G401 (cell line): Measurements from ENCODE around the gene MFAP1. TPM values are rescaled to one million over a fixed set of nuclear protein-coding genes. Genes with fewer than 3 reads are reported as not detected.
A peak's percentile ranks its signal among the peaks of the same experiment; 100 is the strongest.

ENCODE experiments used
- DNase-seq: peaks from one replicate; pipeline ENCODE4 v3.0.0-alpha.2; 2015; ENCODE audit warnings: low spot score
- in situ Hi-C: cut with HindIII; loops from 2 replicates; pipeline ENCODE4 v1.10.0; 2016; ENCODE audit warnings: low sequenced_read_pairs, mixed read lengths
- total RNA-seq: library from RNA; depleted of rRNA; stranded (reverse); fragments of >200 nt; shearing (Covaris generic); gene quantifications from 2 replicates; pipeline ENCODE4 v1.2.3, GENCODE V29; 2014; rRNA removed

Gene MFAP1
- total RNA-seq, 1 experiment from 2014 or later = 12.3 TPM

GRCh38 chr15:43791993-43792760 is 32.3 kb downstream of the MFAP1 start, which contains the start of gene SERF2:
SERF2 (plus strand) TSS chr15:43792320; CDS start chr15:43792377, 57 bp downstream.
- DNase-seq = peak; percentile 100
- in situ Hi-C loops = no loop called here

DNA sequence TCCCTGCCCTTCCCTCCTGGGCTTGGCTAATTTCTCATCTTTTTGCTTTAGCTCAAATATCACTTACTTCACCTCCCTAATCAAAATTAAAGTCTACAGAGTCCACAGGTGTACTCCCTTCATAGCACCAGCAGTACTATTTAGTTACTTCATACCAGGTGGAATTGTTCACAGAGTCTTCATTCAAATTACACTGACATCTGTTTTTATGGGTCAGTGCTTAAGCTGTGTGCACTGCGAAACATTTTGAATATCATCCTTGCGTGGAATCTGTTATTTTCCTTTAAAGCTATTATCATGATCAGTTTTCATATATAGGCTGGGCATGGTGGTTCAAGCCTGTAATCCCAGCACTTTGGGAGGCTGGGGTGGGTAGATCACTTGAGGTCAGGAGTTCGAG is 35.1 kb downstream of the MFAP1 start:
- no peak for DNase-seq
- in situ Hi-C loops = no loop called here

GRCh38 chr15:43779016-43779415 is 45.5 kb downstream of the MFAP1 start:
- in situ Hi-C loops = loop anchor here (10.0 kb wide), 1 partner anchor 86 kb away; no protein-coding TSS in a partner anchor
- no peak for DNase-seq

GRCh38 chr15:43777267-43777914 is 47.1 kb downstream of the MFAP1 start:
- in situ Hi-C loops = loop anchor here (10.0 kb wide), 1 partner anchor 87 kb away; no protein-coding TSS in a partner anchor
- DNase-seq = peak; percentile 71

GRCh38 chr15:43776718-43777266 is 47.7 kb downstream of the MFAP1 start, which contains the start of gene ELL3:
ELL3 (minus strand) TSS chr15:43776966; CDS start chr15:43776901, 65 bp downstream.
- peak; percentile 75 for DNase-seq
- in situ Hi-C loops = loop anchor here (10.0 kb wide), 1 partner anchor 88 kb away; no protein-coding TSS in a partner anchor

DNA sequence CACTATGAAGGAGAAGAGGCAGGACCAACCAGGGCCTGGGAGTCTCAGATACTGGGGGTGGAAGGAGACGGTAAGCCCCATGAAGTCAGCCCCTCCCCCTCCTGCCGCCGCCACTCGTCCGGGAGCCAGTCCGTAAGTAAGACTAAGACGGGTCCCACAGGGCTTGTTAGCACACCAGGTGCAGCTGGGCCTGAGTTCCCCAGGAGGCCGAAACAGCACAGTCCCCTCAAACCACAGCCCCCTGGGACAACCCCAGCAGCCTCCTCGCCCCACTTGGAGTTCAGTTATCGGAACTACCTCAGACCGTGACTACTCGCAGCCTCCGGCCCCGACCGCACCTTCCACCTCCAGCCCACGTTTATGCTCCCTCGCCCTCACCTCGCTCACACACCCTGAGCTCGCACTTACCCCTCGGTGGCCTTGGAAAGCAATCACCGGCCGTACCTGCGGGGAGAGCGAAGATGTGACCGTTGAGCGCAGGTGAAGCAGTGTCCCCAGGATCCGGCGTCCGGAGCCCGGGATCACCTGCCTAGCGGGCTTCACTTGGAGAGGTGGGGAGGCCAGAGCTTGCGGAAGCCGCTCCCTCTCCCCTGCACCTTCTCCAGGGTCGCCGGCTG is 48.3 kb downstream of the MFAP1 start:
- DNase-seq = peak; percentile 41
- in situ Hi-C loops = loop anchor here (10.0 kb wide), 1 partner anchor 89 kb away; no protein-coding TSS in a partner anchor

DNA sequence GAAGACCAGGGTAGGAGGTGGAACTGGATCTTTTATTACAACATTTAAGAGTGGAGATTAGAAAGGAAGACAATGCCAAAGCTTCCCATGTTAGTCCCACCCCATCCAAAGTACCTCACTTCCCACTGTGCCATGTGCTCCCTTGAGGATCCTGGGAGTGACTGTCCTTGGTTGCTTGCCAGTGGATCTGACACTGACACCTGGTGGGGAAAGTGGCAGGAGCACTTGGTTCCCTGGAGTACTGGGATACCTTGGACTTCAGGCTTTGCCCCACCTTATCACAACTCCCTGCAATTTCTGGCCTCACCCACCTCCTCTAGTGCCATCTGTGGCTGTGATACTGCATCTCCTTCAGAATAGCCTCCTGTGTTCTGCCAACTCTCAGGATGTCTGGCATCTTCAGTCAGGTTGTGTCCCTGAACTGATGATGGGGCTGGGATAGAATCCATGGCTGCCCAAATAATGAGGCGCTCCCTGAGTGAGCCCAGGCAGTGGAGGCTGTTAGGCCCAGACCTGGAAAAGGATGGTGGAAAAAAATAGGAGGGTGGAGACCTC is 49.0 kb downstream of the MFAP1 start:
- in situ Hi-C loops = loop anchor here (10.0 kb wide), 1 partner anchor 89 kb away; no protein-coding TSS in a partner anchor

DNA sequence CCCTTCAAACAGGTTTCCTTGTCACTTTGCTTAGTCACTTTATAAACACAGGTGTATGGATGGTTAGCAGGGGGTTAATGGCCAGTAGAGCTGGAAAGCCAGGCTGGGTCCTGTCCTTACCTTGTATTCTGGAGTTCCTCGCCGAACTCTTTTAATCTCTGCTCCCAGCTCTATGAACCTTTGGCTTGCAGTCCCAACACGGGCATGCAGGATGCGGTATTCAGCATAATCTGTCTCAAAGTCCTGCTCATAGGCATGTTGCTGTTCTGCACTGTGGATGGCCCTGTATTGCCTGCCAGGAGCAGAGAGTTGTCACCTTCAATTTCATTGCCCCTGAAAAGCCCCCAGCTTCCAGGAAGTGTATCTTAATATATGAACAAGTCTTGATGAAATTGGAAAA is 50.4 kb downstream of the MFAP1 start:
- in situ Hi-C loops = loop anchor here (10.0 kb wide), 1 partner anchor 91 kb away; no protein-coding TSS in a partner anchor
- no peak for DNase-seq

More for the DNA sequence above, 49.0 kb downstream of the MFAP1 start:
- peak; percentile 75 for DNase-seq

- in situ Hi-C loops = loop anchor here (10.0 kb wide), 1 partner anchor 92 kb away; no protein-coding TSS in a partner anchor
- no peak for DNase-seq
Observed at GRCh38 chr15:43772624-43773023, 51.9 kb downstream of the MFAP1 start.

GRCh38 chr15:43771816-43772215 is 52.7 kb downstream of the MFAP1 start:
- in situ Hi-C loops = loop anchor here (10.0 kb wide), 1 partner anchor 93 kb away; no protein-coding TSS in a partner anchor
- no peak for DNase-seq

GRCh38 chr15:43769584-43770228 is 54.8 kb downstream of the MFAP1 start:
- in situ Hi-C loops = loop anchor here (10.0 kb wide), 1 partner anchor 95 kb away; no protein-coding TSS in a partner anchor
- DNase-seq = peak; percentile 79

DNA sequence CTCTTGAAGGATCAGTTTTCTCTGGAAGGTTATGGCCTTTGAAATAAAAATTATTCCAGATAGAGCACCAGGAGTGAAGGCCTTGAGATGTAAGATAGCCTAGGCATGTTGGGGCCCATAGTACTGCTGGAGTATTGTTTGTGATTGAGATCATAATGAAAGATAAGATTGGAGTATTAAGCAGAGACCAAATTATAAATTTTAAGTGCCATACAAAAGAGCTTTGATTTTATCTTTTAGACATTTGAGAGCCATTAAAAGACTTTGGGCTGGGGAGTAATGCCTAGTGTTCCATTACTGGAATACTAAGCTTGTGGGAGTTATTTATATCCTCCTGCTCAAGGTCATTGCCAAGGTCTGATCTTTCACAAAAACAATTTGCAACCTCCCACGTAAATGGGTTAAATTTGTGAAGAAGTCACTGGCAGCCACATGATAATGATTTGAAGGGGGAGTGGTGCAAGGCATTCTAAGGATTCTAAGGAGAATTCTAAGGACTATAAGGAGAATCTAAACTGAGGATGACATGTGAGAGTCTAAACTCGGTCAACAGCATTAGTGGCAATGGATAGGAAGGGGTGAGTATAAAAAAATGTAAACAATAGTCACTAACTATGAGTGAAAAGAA is 60.6 kb downstream of the MFAP1 start:
- DNase-seq = no peak
- in situ Hi-C loops = no loop called here

- no peak for DNase-seq
- in situ Hi-C loops = no loop called here
Observed at GRCh38 chr15:43762824-43763223, 61.7 kb downstream of the MFAP1 start.

Other genes with a start within 250 kb of the MFAP1 start
- 11.3 and 50.3 TPM in 2 replicates for gene PPIP5K1, start 234.5 kb downstream of the MFAP1 start, total RNA-seq
- 12.7 and 30.9 TPM in 2 replicates for gene CKMT1B, start 230.7 kb downstream of the MFAP1 start, total RNA-seq
- not detected in 2 replicates for gene STRC, start 205.9 kb downstream of the MFAP1 start, total RNA-seq
- gene CATSPER2, start 175.8 kb downstream of the MFAP1 start, total RNA-seq = 0.43 TPM in 1 of 2 replicates, not detected in the other
- 3.8 and 14.2 TPM in 2 replicates for gene CKMT1A, start 130.8 kb downstream of the MFAP1 start, total RNA-seq
- 234 and 317 TPM in 2 replicates for gene PDIA3, start 78.3 kb downstream of the MFAP1 start, total RNA-seq
- 44.6 and 51.2 TPM in 2 replicates for gene ELL3, start 47.7 kb downstream of the MFAP1 start, total RNA-seq
- 1,258 and 1,589 TPM in 2 replicates for gene SERF2, start 32.4 kb downstream of the MFAP1 start, total RNA-seq
- not detected in 2 replicates for gene SERINC4, start 24.5 kb downstream of the MFAP1 start, total RNA-seq
- 2.2 and 2.6 TPM in 2 replicates for gene HYPK, start 24.1 kb downstream of the MFAP1 start, total RNA-seq
- gene WDR76, start 2.3 kb upstream of the MFAP1 start, total RNA-seq = 36.1 and 69.1 TPM in 2 replicates